NOMO-1 (cell line): Measurements from ENCODE around the gene NPR1.
A peak's percentile ranks its signal among the peaks of the same experiment; 100 is the strongest.

Source experiments
- DNase-seq, 2 experiments: peaks; one replicate each; lab custom pipeline; 2025; ENCODE audit not compliant: unreplicated experiment in 2 of 2; lab: John Stamatoyannopoulos, UW

NPR1 gene

DNA sequence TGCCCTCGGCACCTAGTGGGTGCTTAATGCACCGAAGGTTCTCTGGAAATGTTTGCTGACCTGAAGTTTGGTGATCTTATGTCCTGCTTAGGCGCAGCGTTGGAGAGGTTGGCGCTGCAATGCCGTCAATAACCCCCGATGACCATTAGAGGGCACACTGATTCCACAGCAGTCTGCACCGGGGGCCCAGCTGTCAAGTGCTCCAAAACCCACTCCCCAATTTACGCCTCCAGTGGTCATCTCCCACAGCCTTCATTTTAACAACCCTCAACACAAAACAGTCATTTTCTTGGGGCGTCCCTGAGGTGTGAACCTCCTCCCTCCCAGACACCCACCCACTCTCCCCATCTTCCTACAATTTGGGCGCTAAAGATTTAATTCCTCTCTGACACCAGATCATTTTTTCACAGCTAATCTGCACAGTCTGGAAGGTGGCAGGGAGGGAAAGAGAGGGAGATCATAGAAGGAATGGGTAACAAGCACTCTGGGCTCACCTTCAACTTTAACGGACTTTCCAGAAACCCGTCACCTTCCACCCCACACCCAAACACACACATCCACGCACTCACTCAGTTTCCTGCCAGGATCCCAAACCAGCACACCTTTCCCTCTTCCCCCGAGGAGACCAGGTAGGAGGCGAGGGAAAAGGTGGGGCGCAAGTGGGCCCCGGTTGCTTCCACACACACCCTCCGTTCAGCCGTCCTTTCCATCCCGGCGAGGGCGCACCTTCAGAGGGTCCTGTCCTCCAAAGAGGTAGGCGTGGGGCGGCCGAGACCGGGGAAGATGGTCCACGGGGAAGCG is 570 bp upstream of the NPR1 start:
- DNase-seq = peak in 1 of 2 experiments; percentile 37

DNA sequence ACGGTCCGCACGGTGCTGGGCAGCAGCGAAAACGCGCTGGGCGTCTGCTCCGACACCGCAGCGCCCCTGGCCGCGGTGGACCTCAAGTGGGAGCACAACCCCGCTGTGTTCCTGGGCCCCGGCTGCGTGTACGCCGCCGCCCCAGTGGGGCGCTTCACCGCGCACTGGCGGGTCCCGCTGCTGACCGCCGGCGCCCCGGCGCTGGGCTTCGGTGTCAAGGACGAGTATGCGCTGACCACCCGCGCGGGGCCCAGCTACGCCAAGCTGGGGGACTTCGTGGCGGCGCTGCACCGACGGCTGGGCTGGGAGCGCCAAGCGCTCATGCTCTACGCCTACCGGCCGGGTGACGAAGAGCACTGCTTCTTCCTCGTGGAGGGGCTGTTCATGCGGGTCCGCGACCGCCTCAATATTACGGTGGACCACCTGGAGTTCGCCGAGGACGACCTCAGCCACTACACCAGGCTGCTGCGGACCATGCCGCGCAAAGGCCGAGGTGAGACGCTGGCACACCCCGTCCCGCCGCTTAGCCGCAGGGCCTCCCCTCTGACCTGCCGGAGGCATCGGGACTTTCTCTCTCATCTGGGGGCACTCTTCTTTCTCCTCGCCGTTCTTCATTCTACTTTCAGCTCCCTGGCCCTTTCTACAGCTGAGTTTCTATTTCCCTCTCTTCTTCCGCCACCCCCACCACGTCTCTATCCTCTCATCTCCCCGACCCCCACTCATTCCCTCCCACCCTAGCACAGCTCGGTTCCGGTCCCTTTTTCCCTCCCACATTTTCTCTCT is 1.0 kb downstream of the NPR1 start:
- peak in 1 of 2 experiments; percentile 14 for DNase-seq

- DNase-seq = no peak
Observed at GRCh38 chr1:153680120-153680403, 1.6 kb downstream of the NPR1 start.

GRCh38 chr1:153682730-153683129 is 4.2 kb downstream of the NPR1 start:
- DNase-seq = no peak

- no peak for DNase-seq
Observed at GRCh38 chr1:153683854-153684253, 5.4 kb downstream of the NPR1 start.

DNA sequence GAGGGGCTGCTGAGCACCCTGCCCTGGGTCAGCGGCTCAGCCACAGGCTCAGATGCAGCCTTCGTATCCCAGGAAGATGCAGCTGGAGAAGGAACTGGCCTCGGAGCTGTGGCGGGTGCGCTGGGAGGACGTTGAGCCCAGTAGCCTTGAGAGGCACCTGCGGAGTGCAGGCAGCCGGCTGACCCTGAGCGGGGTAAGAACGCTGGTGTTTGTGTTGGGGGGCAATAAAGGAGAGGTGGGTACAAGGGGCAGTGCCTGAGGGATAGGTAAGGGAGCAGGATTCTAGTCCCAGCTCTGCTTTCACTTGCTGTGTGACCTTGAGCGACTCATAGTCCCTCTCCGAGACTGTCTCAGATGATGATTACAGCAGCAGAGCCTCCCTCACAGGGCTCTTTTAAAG is 6.4 kb downstream of the NPR1 start:
- no peak for DNase-seq

GRCh38 chr1:153685544-153686340 is 7.3 kb downstream of the NPR1 start:
- DNase-seq = no peak

GRCh38 chr1:153687346-153688125 is 9.0 kb downstream of the NPR1 start:
- DNase-seq = no peak

- DNase-seq = no peak
Observed at GRCh38 chr1:153688276-153688675, 9.8 kb downstream of the NPR1 start.

DNA sequence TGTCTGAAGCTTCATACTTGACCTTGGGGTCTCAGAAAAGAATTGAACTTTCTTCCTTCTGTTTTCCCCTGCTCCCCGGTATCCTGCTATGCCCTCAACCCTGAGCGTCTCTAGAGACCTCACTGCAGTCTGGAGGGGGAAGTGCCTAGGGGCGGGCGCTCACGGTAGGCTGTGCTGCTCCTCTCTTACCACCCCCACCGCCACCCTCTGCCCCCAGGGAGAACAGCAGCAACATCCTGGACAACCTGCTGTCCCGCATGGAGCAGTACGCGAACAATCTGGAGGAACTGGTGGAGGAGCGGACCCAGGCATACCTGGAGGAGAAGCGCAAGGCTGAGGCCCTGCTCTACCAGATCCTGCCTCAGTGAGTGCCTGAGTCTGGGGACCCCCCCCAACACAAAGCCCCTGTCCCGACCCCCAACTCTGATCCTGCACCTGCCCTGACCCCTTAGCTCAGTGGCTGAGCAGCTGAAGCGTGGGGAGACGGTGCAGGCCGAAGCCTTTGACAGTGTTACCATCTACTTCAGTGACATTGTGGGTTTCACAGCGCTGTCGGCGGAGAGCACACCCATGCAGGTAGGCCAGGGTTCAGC is 10.3 kb downstream of the NPR1 start:
- DNase-seq = no peak

- no peak for DNase-seq
Observed at GRCh38 chr1:153693466-153693865, 15.0 kb downstream of the NPR1 start.

GRCh38 chr1:153696741-153697140 is 18.3 kb downstream of the NPR1 start:
- DNase-seq = no peak

DNA sequence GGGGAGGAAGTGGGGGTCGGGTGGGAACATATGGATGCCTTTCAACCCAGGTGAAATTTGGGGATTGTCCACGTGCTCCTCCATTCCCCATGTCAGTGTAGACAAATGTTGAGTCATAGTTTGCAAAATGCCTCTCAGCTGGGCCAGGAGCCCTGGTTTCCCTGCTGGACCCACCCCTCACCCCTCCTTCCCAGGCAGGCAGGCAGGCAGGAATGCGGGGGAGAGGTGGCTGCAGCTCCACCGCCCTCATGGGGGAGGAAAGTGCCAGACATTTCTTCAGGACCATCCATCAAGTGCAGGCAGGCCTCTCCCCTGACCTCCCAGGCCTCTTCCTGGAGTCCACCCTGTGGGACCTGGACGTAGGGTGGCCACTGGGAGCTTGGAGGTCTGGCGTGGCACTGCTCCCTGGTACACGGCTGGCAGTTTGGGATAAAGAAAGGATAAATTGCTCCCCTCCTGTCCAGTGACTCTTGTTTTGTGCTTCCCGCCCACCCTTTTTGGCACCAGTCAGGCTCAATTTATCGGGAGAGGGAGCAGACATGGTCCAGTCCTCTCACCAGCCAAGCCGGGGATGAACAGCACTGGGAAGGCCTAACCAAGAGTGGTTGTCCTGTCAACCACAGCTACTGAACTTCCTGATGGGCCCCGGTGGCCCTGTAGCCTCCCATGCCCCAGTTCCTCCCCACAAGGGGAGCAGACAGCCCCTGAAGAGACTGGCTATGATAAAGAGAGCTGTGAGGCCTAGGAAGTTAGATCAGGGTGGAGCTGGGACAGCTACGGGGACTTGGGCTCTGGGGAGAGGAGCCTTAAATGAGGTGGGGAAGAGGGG is 18.9 kb downstream of the NPR1 start:
- DNase-seq = no peak

DNA sequence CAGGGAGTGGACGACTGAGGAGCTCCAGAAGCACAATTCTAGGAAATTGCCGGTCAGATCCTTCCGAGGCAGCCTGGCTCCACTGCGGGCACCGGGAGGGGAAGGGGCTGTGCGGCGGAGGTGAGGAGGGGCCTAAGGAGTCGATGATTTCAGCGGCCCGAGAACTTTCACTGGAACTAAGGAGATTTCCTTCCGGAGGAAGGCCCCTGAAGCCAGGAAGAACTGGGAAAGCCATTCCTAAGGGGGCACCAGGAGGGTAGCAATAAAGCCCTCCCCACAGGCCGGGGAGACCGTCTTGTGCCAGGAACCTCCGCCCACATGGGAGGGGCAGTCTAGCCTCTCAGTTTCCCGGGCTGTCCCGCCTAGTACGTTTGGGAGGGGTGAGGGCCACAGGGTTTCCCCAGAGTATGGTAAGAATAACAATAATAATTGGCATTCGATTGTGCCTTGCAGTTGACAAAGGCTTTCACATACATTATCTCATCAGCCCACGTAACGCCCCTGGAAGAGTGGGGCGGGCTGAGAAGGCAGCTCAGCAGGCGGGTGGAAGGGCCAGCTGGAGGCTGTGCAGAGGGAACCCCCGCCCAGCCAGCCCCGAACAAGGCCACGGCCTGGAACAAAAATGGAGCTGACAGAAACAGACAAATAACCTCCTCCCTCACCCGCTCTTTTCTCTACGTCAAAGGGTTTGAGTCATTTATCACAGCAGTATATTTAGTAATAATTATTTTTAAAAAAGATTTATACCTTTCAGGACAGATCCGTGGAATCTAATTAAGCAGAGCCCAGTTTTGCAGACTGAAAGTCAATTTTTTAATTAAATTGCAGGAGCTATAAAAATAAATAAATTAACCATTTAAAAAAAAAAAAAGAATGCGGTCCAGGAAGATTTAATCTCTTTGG is 19.8 kb downstream of the NPR1 start:
- DNase-seq = no peak

GRCh38 chr1:153698923-153699714 is 20.6 kb downstream of the NPR1 start:
- DNase-seq = no peak

GRCh38 chr1:153699768-153700167 is 21.3 kb downstream of the NPR1 start:
- DNase-seq = no peak

- no peak for DNase-seq
Observed at GRCh38 chr1:153705484-153705883, 27.0 kb downstream of the NPR1 start.

GRCh38 chr1:153711026-153711425 is 32.5 kb downstream of the NPR1 start:
- DNase-seq = no peak
